ENCODE measurements around the gene LRRC8E. TPM values are rescaled to one million over a fixed set of nuclear protein-coding genes. Genes with fewer than 3 reads are reported as not detected.
"Not testable (repeated sequence)": the region's sequence is repeated elsewhere in the genome, so short reads cannot be mapped to it uniquely, and the experiment has no call there.

Gene LRRC8E
- total RNA-seq, 4 donors from 2014 or later = 0.79 to 1.5 TPM; not detected in 2

DNA sequence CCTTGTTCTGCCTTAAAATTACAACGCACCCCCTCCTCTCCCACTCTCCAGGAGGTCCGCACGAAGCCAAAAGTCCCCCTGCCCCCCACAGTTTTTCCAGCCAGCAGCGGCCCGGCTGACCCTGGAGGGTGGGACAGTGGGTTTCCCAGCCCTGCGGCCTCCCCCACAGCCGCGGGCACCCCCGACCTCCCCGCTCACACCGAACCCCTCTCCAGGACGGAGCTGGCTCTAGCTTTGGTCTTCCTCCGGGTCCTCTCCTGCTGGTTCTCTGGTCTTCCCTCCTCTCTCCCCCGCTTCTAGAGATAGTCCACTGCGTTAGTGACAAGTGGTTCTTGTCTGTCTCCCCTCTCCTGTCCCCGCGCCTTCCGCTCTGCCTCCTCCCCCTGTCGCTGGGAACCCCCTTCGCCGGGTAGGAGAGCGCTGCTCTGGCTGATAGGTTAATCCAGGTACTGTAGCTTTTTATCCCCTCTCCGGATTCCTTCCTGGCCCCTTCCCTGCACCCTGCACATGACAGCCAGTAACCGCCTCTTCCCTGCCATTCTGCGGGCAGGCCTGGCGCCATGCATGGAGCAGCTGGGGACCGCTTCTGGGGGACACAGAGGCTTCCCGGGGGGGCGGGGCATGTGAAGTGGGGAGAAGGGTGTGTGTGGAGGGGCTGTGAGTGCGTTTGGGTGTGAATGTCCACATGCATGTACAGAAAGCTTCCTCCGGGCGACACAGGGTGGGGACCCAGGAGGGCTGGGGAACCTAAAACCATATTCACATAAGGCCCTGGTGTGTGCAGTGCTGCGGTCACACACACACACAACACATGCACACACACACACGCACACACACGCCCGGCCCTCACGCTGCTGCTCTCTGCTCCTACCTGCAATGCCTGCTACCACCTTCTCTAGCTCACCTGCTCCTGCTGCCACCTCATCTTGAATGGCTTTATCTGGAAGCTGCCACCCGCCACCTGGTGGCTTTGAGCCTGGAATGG lies 31.3 kb upstream of the LRRC8E start:
- H3K27ac ChIP-seq = no peak overlapping the region
- intact Hi-C loops (cut with DNase I; ENCODE audit: low total_unique reads) = no loop called here
- no peak for DNase-seq
- H3K36me3 ChIP-seq = no peaks in the 10 kb centered on the region
- peaks cover 10 to 16% (median 12%) of the 10 kb centered on the region in 4 donors for H3K4me1 ChIP-seq
- H3K9me3 ChIP-seq = no peaks in the 10 kb centered on the region
- 89 to 90% methylated on average over 11 to 38 of the region's 38 CpGs for WGBS, 2 donors (ENCODE audit: low coverage in 1 of 2)
- no peak overlapping the region for H3K4me3 ChIP-seq
- TF ChIP-seq, protein P1, sequence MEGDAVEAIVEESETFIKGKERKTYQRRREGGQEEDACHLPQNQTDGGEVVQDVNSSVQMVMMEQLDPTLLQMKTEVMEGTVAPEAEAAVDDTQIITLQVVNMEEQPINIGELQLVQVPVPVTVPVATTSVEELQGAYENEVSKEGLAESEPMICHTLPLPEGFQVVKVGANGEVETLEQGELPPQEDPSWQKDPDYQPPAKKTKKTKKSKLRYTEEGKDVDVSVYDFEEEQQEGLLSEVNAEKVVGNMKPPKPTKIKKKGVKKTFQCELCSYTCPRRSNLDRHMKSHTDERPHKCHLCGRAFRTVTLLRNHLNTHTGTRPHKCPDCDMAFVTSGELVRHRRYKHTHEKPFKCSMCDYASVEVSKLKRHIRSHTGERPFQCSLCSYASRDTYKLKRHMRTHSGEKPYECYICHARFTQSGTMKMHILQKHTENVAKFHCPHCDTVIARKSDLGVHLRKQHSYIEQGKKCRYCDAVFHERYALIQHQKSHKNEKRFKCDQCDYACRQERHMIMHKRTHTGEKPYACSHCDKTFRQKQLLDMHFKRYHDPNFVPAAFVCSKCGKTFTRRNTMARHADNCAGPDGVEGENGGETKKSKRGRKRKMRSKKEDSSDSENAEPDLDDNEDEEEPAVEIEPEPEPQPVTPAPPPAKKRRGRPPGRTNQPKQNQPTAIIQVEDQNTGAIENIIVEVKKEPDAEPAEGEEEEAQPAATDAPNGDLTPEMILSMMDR (IDR thresholded peaks at IDR 0.05) = no peak
- no peak for TF ChIP-seq POLR2AphosphoS5 (IDR thresholded peaks at IDR 0.05)
- TF ChIP-seq POLR2A (IDR thresholded peaks at IDR 0.05) = no peak
- no peak for TF ChIP-seq EP300 (IDR thresholded peaks at IDR 0.05; ENCODE audit: low read depth)
- in situ Hi-C loops (cut with MboI; ENCODE audit: low pct_ligation_motif_present in 1 of 4, low pct_unique_long_range_greater_than_20kb in 1 of 4, low sequenced_read_pairs in 3 of 4) = no loop called here
- peaks cover 29% of the 10 kb centered on the region for H3K27me3 ChIP-seq

DNA sequence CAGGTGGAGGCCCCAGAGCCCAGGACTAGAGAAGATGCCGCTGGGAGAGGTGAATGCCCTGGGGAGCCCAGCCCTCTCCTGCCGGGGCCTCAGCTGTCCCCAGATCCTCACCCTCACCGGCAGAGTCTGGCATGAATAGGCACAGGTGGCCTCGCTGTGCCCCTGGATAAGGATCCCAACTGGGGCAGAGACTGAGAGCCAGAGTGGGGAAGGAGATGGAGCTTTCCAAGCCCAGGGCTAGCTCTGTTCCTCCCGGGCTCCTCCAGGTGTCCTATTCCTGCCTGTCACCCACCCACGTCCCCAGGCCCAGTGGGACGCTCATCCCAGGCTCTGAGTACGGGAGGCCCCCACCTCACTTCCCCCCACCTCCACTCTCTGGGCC lies 30.6 kb upstream of the LRRC8E start:
- peaks cover 15 to 21% (median 18%) of the 10 kb centered on the region in 4 donors for H3K4me1 ChIP-seq
- H3K4me3 ChIP-seq = no peak overlapping the region
- no peaks in the 10 kb centered on the region for H3K9me3 ChIP-seq
- H3K36me3 ChIP-seq = no peaks in the 10 kb centered on the region
- peaks cover 35% of the 10 kb centered on the region for H3K27me3 ChIP-seq
- in situ Hi-C loops (cut with MboI; ENCODE audit: low pct_ligation_motif_present in 1 of 4, low pct_unique_long_range_greater_than_20kb in 1 of 4, low sequenced_read_pairs in 3 of 4) (no loop called here), intact Hi-C loops (cut with DNase I; ENCODE audit: low total_unique reads) (no loop called here)
- WGBS, 2 donors (ENCODE audit: low coverage in 1 of 2) = 48% methylated on average over 8 of the region's 8 CpGs; no CpG with 5 or more reads in 1 of the 2 donors
- DNase-seq = no peak
- TF ChIP-seq, protein P1 (IDR thresholded peaks at IDR 0.05) = no peak
- TF ChIP-seq POLR2A (IDR thresholded peaks at IDR 0.05) (no peak), POLR2AphosphoS5 (IDR thresholded peaks at IDR 0.05) (no peak), EP300 (IDR thresholded peaks at IDR 0.05; ENCODE audit: low read depth) (no peak)
- H3K27ac ChIP-seq = no peak overlapping the region

DNA sequence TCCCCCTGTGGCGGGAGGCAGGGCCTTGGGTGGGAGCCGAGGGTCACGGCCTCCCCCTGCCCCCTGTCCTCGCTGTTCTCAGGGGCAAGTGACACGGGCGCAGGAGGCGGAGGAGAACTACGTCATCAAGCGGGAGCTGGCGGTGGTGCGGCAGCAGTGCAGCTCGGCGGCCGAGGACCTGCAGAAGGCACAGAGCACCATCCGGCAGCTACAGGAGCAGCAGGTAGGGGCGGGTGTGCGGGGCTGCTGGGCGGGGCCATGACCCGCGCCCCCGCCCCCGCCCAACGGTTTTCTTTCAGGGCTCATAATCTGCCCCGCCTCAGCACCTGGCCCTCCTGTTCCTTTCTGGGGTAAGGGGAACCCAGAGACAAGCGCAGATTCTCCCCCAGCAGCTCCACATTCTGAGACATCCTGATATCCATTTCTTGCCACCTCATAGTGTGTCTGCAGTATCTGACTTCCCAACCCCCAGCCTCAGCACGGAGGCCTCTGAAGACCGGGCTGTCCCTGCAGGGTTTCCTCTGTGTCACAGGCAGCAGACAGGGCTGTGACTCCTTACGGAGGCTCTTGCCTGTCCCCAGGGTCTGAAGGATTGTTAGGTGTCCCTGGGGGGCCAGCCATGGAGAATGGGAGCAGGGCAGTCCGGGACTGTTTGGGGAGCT lies 30.1 kb upstream of the LRRC8E start:
- no peak overlapping the region for H3K4me3 ChIP-seq
- H3K36me3 ChIP-seq = no peaks in the 10 kb centered on the region
- in situ Hi-C loops (cut with MboI; ENCODE audit: low pct_ligation_motif_present in 1 of 4, low pct_unique_long_range_greater_than_20kb in 1 of 4, low sequenced_read_pairs in 3 of 4) = no loop called here
- peaks cover 12 to 26% (median 19%) of the 10 kb centered on the region in 4 donors for H3K4me1 ChIP-seq
- DNase-seq = no peak
- intact Hi-C loops (cut with DNase I; ENCODE audit: low total_unique reads) = no loop called here
- TF ChIP-seq POLR2AphosphoS5 (IDR thresholded peaks at IDR 0.05) = no peak
- no peak for TF ChIP-seq POLR2A (IDR thresholded peaks at IDR 0.05)
- no peak for TF ChIP-seq EP300 (IDR thresholded peaks at IDR 0.05; ENCODE audit: low read depth)
- TF ChIP-seq, protein P1 (IDR thresholded peaks at IDR 0.05) = no peak
- WGBS, 2 donors (ENCODE audit: low coverage in 1 of 2) = 45% methylated on average over 26 of the region's 29 CpGs; no CpG with 5 or more reads in 1 of the 2 donors
- H3K27ac ChIP-seq = no peak overlapping the region
- no peaks in the 10 kb centered on the region for H3K9me3 ChIP-seq
- peaks cover 40% of the 10 kb centered on the region for H3K27me3 ChIP-seq

DNA sequence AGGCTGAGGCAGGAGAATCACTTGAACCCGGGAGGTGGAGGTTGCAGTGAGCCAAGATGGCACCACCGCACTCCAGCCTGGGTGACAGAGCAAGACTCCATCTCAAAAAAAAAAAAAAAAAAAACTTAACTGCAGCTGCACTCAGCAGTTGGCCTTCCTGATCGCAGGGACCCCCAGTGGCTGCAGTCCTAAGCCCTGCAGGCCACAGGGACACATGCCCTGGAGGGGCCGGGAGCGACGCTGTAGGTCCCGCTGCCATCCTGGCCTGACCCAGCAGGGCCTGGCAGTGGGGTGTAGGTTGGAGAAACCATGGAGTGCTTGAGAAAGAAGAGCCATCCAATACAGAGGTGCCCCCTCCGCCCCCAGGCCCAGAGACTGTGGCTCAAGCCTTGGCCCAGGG lies 29.2 kb upstream of the LRRC8E start:
- H3K4me3 ChIP-seq; in situ Hi-C loops (cut with MboI; ENCODE audit: low pct_ligation_motif_present in 1 of 4, low pct_unique_long_range_greater_than_20kb in 1 of 4, low sequenced_read_pairs in 3 of 4); H3K9me3 ChIP-seq; H3K27ac ChIP-seq; DNase-seq; intact Hi-C loops (cut with DNase I; ENCODE audit: low total_unique reads); H3K36me3 ChIP-seq: not testable (repeated sequence)
- 93 to 100% methylated on average over 4 to 8 of the region's 8 CpGs for WGBS, 2 donors (ENCODE audit: low coverage in 1 of 2)
- H3K27me3 ChIP-seq = peaks cover 49% of the 10 kb centered on the region
- peaks cover 9 to 28% (median 17%) of the 10 kb centered on the region in 4 donors for H3K4me1 ChIP-seq
